SU-DHL-6 (cell line): ENCODE measurements around the gene PCNX3.

ENCODE experiments used
- EZH2phosphoT487 ChIP-seq: fragments of 200-600 bp; sonication (generic), shearing (Covaris generic); conservative IDR thresholded peaks from 2 replicates; pipeline ENCODE4 v1.6.1; 2018; ENCODE audit warnings: mild to moderate bottlenecking, antibody characterized with exemption, low read length, moderate library complexity, mixed read lengths
- TF ChIP-seq, protein P1 (sequence below): fragments of 200-600 bp; sonication (generic); IDR thresholded peaks from one replicate; pipeline ENCODE4 v1.5.1; 2017; ENCODE audit warnings: antibody characterized with exemption, mild to moderate bottlenecking, low read length, moderate library complexity; ENCODE audit not compliant: insufficient read depth, poor library complexity, severe bottlenecking

DNA sequence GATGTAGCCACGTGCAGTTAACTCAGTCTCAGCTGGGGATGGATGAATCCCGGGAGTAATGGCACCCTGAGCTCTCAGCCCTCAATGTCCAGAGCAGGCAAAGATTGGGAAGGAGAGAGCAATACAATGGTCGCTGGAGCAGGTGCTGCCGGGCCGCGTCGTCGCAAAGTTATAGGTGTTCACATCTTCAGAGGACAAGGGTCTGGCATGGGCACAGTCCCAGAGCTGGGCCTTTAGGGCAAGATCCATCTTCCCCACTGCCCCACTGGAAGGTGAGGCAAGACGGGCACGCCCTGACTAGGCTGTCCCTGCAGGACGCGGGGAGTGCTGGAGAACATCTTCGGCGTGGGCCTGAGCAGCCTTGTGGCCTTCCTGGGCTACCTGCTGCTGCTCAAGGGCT, 7.6 kb downstream of the PCNX3 start:
- no peak for TF ChIP-seq EZH2phosphoT487
- TF ChIP-seq, protein P1, sequence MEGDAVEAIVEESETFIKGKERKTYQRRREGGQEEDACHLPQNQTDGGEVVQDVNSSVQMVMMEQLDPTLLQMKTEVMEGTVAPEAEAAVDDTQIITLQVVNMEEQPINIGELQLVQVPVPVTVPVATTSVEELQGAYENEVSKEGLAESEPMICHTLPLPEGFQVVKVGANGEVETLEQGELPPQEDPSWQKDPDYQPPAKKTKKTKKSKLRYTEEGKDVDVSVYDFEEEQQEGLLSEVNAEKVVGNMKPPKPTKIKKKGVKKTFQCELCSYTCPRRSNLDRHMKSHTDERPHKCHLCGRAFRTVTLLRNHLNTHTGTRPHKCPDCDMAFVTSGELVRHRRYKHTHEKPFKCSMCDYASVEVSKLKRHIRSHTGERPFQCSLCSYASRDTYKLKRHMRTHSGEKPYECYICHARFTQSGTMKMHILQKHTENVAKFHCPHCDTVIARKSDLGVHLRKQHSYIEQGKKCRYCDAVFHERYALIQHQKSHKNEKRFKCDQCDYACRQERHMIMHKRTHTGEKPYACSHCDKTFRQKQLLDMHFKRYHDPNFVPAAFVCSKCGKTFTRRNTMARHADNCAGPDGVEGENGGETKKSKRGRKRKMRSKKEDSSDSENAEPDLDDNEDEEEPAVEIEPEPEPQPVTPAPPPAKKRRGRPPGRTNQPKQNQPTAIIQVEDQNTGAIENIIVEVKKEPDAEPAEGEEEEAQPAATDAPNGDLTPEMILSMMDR = no peak
